HEK293 (cell line): ENCODE measurements around the gene SCYGR7.

Experiments used
- ZNF10 ChIP-seq: fragments of 450-650 bp; formaldehyde crosslinking; IDR thresholded peaks from 2 replicates; pipeline ENCODE4 v1.5.1; 2017; ENCODE audit warnings: missing biosample characterization, missing genetic modification characterization
- TF ChIP-seq, protein P1 (sequence below): fragments of 450-650 bp; formaldehyde crosslinking; IDR thresholded peaks from 2 replicates; pipeline ENCODE4 v1.5.1; 2016; ENCODE audit warnings: missing biosample characterization, missing genetic modification characterization
- TF ChIP-seq, protein P2 (sequence below): fragments of 450-650 bp; formaldehyde crosslinking; IDR thresholded peaks from 2 replicates; pipeline ENCODE4 v1.5.1; 2016; ENCODE audit warnings: missing biosample characterization, missing genetic modification characterization

DNA sequence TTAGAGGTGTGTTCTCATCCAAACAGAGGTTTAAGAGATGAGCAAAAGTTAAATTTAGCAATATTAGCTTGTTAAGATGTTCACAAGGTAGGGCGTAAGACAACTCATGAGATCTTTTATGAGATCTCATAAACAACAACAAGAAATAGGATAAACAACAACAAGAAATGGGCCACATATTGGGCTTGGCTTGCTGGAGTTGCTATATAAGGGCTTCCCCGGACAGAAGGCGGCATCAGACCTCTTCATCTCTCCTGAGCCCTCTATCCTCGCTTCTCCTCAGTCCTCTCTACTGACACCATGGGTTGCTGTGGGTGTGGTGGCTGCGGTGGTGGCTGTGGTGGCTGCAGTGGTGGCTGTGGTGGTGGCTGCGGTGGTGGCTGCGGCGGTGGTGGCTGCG, 17.5 kb downstream of the SCYGR7 start, which contains the start of gene SCYGR8:
- no peak for TF ChIP-seq ZNF10 (tag by site-specific recombination)
- TF ChIP-seq, protein P1, sequence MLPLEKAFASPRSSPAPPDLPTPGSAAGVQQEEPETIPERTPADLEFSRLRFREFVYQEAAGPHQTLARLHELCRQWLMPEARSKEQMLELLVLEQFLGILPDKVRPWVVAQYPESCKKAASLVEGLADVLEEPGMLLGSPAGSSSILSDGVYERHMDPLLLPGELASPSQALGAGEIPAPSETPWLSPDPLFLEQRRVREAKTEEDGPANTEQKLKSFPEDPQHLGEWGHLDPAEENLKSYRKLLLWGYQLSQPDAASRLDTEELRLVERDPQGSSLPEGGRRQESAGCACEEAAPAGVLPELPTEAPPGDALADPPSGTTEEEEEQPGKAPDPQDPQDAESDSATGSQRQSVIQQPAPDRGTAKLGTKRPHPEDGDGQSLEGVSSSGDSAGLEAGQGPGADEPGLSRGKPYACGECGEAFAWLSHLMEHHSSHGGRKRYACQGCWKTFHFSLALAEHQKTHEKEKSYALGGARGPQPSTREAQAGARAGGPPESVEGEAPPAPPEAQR: no peak
- TF ChIP-seq, protein P2, sequence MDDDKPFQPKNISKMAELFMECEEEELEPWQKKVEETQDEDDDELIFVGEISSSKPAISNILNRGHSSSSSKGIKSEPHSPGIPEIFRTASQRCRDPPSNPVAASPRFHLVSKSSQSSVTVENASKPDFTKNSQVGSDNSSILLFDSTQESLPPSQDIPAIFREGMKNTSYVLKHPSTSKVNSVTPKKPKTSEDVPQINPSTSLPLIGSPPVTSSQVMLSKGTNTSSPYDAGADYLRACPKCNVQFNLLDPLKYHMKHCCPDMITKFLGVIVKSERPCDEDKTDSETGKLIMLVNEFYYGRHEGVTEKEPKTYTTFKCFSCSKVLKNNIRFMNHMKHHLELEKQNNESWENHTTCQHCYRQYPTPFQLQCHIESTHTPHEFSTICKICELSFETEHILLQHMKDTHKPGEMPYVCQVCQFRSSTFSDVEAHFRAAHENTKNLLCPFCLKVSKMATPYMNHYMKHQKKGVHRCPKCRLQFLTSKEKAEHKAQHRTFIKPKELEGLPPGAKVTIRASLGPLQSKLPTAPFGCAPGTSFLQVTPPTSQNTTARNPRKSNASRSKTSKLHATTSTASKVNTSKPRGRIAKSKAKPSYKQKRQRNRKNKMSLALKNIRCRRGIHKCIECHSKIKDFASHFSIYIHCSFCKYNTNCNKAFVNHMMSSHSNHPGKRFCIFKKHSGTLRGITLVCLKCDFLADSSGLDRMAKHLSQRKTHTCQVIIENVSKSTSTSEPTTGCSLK (tag by site-specific recombination): no peak
